ENCODE measurements around the gene PACSIN1. TPM values are rescaled to one million over a fixed set of nuclear protein-coding genes. Genes with fewer than 3 reads are reported as not detected.

Gene PACSIN1
- total and polyA plus RNA-seq, 2 experiments from 2014 or later, result 0.05 to 0.37 TPM

GRCh38 chr6:34517966-34518365 is 52.1 kb downstream of the PACSIN1 start:
- Histone ChIP-seq H3K27me3 (peaks cover 5% of the 10 kb centered on the region), H3K4me2 (no peak overlapping the region), H3K79me2 (no peaks in the 10 kb centered on the region), H3K9me3 (ENCODE audit: low read depth) (no peaks in the 10 kb centered on the region), H4K20me1 (ENCODE audit: insufficient read depth, poor library complexity, severe bottlenecking) (no peaks in the 10 kb centered on the region), H3K9me2 (replicated peaks; ENCODE audit: insufficient read depth) (no peaks in the 10 kb centered on the region), H3K36me3 (replicated peaks; ENCODE audit: insufficient read depth, low read depth) (no peaks in the 10 kb centered on the region), H3K4me1 (ENCODE audit: insufficient read depth) (peaks cover 4% of the 10 kb centered on the region), H3K4me3 (no peak overlapping the region), H2AFZ (no peak overlapping the region), H3K27ac (no peak overlapping the region)
- TF ChIP-seq, protein P1, sequence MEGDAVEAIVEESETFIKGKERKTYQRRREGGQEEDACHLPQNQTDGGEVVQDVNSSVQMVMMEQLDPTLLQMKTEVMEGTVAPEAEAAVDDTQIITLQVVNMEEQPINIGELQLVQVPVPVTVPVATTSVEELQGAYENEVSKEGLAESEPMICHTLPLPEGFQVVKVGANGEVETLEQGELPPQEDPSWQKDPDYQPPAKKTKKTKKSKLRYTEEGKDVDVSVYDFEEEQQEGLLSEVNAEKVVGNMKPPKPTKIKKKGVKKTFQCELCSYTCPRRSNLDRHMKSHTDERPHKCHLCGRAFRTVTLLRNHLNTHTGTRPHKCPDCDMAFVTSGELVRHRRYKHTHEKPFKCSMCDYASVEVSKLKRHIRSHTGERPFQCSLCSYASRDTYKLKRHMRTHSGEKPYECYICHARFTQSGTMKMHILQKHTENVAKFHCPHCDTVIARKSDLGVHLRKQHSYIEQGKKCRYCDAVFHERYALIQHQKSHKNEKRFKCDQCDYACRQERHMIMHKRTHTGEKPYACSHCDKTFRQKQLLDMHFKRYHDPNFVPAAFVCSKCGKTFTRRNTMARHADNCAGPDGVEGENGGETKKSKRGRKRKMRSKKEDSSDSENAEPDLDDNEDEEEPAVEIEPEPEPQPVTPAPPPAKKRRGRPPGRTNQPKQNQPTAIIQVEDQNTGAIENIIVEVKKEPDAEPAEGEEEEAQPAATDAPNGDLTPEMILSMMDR (IDR thresholded peaks at IDR 0.05; ENCODE audit: poor library complexity), result no peak
- TF ChIP-seq EZH2phosphoT487 (IDR thresholded peaks at IDR 0.05; ENCODE audit: low read depth, severe bottlenecking, unreplicated experiment) (no peak), EZH2 (IDR thresholded peaks at IDR 0.05; ENCODE audit: borderline replicate concordance) (no peak)
- 94% methylated on average over 8 of the region's 8 CpGs for WGBS (ENCODE audit: low lambda C conversion rate, missing lambda C conversion rate)
- DNase-seq (ENCODE audit: low spot score), result no peak

GRCh38 chr6:34518669-34519365 is 52.9 kb downstream of the PACSIN1 start:
- TF ChIP-seq EZH2phosphoT487 (IDR thresholded peaks at IDR 0.05; ENCODE audit: low read depth, severe bottlenecking, unreplicated experiment), result no peak
- TF ChIP-seq, protein P1 (IDR thresholded peaks at IDR 0.05; ENCODE audit: poor library complexity), result no peak
- TF ChIP-seq EZH2 (IDR thresholded peaks at IDR 0.05; ENCODE audit: borderline replicate concordance), result no peak
- WGBS (ENCODE audit: low lambda C conversion rate, missing lambda C conversion rate), result 86% methylated on average over 4 of the region's 4 CpGs
- Histone ChIP-seq H3K4me3 (no peak overlapping the region), H3K79me2 (no peaks in the 10 kb centered on the region), H3K9me3 (ENCODE audit: low read depth) (no peaks in the 10 kb centered on the region), H3K27me3 (peaks cover 5% of the 10 kb centered on the region), H3K4me1 (ENCODE audit: insufficient read depth) (peaks cover 4% of the 10 kb centered on the region), H2AFZ (no peak overlapping the region), H3K36me3 (replicated peaks; ENCODE audit: insufficient read depth, low read depth) (no peaks in the 10 kb centered on the region), H3K27ac (no peak overlapping the region), H3K4me2 (no peak overlapping the region), H3K9me2 (replicated peaks; ENCODE audit: insufficient read depth) (no peaks in the 10 kb centered on the region), H4K20me1 (ENCODE audit: insufficient read depth, poor library complexity, severe bottlenecking) (no peaks in the 10 kb centered on the region)
- no peak for DNase-seq (ENCODE audit: low spot score)

DNA sequence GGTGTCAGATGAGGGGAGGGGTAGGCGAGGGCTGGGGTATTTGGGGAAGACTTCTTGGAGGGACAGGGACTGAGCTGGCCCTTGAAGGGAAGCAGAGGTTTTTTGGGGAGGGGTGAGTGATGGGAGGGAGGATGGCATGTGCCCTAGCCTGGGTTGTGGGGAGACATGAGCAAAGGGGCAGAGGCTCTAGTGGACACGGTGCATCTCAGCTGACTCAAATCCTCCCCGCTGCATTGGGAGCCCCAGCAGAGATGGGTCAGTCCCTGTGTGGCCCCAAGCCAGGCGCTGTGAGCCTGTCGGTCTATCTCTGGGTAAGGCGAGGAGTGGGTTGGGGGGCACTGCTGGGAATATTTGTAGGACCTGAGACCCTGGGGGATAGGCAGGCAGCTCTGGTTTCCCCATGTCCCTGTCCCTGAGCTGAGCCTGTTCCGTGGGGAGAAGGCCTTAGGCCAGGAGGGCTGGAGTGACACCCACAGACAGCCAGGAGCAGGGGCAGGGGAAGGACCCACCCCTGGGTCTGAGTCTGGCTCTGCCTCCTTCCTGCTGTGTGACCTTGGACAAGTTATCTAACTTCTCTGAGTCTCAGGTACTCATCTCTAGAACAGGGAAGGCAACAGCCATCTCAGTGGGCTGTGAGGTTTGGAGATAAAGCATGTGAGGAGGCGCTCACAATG is 54.2 kb downstream of the PACSIN1 start:
- no peaks in the 10 kb centered on the region for H3K9me3 ChIP-seq (ENCODE audit: low read depth)
- TF ChIP-seq, protein P1 (IDR thresholded peaks at IDR 0.05; ENCODE audit: poor library complexity), result no peak
- TF ChIP-seq EZH2 (IDR thresholded peaks at IDR 0.05; ENCODE audit: borderline replicate concordance) (no peak), EZH2phosphoT487 (IDR thresholded peaks at IDR 0.05; ENCODE audit: low read depth, severe bottlenecking, unreplicated experiment) (no peak)
- DNase-seq (ENCODE audit: low spot score), result no peak
- no peak overlapping the region for H3K27ac ChIP-seq
- no peak overlapping the region for H2AFZ ChIP-seq
- H3K4me3 ChIP-seq, result no peak overlapping the region
- 96% methylated on average over 8 of the region's 8 CpGs for WGBS (ENCODE audit: low lambda C conversion rate, missing lambda C conversion rate)
- peaks cover 6% of the 10 kb centered on the region for H3K4me1 ChIP-seq (ENCODE audit: insufficient read depth)
- H3K27me3 ChIP-seq, result peaks cover 1% of the 10 kb centered on the region
- H4K20me1 ChIP-seq (ENCODE audit: insufficient read depth, poor library complexity, severe bottlenecking), result no peaks in the 10 kb centered on the region
- no peaks in the 10 kb centered on the region for H3K79me2 ChIP-seq
- H3K4me2 ChIP-seq, result no peak overlapping the region
- no peaks in the 10 kb centered on the region for H3K36me3 ChIP-seq (replicated peaks; ENCODE audit: insufficient read depth, low read depth)
- no peaks in the 10 kb centered on the region for H3K9me2 ChIP-seq (replicated peaks; ENCODE audit: insufficient read depth)

Data from hepatocyte (in vitro differentiated cells).